GM12892 (cell line): ENCODE measurements around the gene CPXM2.

ENCODE experiments used
- POLR2A ChIP-seq: IDR thresholded peaks from 2 replicates; pipeline ENCODE4 v1.6.1; 2011; ENCODE audit warnings: low read depth, low read length, control low read depth
- POLR2AphosphoS5 ChIP-seq: IDR thresholded peaks from 2 replicates; pipeline ENCODE4 v1.6.1; 2011; ENCODE audit warnings: low read depth, low read length, control low read depth
- TAF1 ChIP-seq: IDR thresholded peaks from 2 replicates; pipeline ENCODE4 v1.6.1; 2011; ENCODE audit warnings: low read depth, mild to moderate bottlenecking, control low read depth, low read length, borderline replicate concordance

DNA sequence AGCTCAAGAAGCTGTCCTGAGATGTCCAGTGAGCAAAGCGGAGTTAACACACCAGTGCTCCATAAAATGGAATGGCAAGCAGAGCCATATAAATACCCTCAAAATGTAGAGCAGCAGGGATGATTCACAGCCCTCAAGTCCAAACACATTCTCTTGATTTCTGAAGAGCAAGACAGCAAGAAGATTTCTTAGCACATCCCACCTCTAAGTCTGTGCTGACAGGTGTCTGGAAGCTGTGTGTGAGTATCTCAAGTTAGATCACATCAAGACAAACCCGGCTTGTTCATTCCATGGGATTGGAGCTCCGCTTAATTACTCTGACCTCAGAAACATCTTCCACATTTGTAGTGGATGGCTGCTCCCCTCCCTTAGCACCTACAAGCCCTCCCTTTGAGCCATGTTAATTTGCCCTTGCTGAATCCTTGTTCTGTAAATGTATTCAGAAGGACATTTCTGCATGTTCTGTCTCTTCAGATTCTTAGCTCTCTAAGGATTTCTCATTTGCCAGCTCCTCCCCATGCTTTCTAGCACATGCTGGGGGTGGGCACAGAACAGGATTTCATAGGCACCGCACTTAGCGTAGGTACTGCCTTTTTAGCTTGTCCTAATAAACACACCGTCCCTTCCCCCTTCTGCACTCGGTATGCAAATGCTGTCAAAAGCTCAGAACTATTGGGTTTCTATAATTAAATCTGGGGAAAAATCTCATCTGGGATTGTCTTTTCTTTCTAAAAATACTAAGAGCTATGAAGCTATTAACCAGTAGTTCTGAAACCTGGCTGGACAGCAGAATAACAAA is 112.7 kb downstream of the CPXM2 start:
- no peak for TF ChIP-seq POLR2AphosphoS5
- no peak for TF ChIP-seq POLR2A
- no peak for TF ChIP-seq TAF1
